Progenitor cell of endocrine pancreas (in vitro differentiated cells): ENCODE data around the gene CALML3. TPM values are rescaled to one million over a fixed set of nuclear protein-coding genes. Genes with fewer than 3 reads are reported as not detected.

Source experiments
- DNase-seq: peaks from one replicate; pipeline ENCODE4 v3.0.0; 2021; ENCODE audit warnings: low spot score; ENCODE audit not compliant: unreplicated experiment
- H3K27ac Mint-ChIP-seq: 2 replicates; pipeline ENCODE4 v1.8.0; 2021; ENCODE audit warnings: mild to moderate bottlenecking, moderate library complexity, mixed read lengths
- H3K27me3 Mint-ChIP-seq: 2 replicates; pipeline ENCODE4 v1.8.0; 2021; ENCODE audit warnings: mixed read lengths
- H3K36me3 Mint-ChIP-seq: 2 replicates; pipeline ENCODE4 v1.8.0; 2022; ENCODE audit warnings: mixed read lengths; ENCODE audit not compliant: insufficient read depth
- H3K4me1 Mint-ChIP-seq: 2 replicates; pipeline ENCODE4 v1.8.0; 2021; ENCODE audit warnings: low read depth, mixed read lengths
- H3K4me3 Mint-ChIP-seq: 2 replicates; pipeline ENCODE4 v1.8.0; 2021; ENCODE audit warnings: low read depth, mild to moderate bottlenecking, moderate library complexity, mixed read lengths
- H3K9me3 Mint-ChIP-seq: 2 replicates; pipeline ENCODE4 v1.8.0; 2021; ENCODE audit warnings: low read depth, mixed read lengths
- total RNA-seq: library from RNA; stranded (reverse); gene quantifications from 2 replicates; pipeline ENCODE4 v1.2.1, GENCODE V29; 2021
- TF ChIP-seq, protein P1 (sequence below): fragments of 200-600 bp; sonication (generic); IDR thresholded peaks from one replicate; pipeline ENCODE4 v1.5.0; 2021; ENCODE audit warnings: antibody characterized with exemption, mild to moderate bottlenecking; ENCODE audit not compliant: unreplicated experiment

The CALML3 gene
- total RNA-seq, 1 donor from 2014 or later = not detected

DNA sequence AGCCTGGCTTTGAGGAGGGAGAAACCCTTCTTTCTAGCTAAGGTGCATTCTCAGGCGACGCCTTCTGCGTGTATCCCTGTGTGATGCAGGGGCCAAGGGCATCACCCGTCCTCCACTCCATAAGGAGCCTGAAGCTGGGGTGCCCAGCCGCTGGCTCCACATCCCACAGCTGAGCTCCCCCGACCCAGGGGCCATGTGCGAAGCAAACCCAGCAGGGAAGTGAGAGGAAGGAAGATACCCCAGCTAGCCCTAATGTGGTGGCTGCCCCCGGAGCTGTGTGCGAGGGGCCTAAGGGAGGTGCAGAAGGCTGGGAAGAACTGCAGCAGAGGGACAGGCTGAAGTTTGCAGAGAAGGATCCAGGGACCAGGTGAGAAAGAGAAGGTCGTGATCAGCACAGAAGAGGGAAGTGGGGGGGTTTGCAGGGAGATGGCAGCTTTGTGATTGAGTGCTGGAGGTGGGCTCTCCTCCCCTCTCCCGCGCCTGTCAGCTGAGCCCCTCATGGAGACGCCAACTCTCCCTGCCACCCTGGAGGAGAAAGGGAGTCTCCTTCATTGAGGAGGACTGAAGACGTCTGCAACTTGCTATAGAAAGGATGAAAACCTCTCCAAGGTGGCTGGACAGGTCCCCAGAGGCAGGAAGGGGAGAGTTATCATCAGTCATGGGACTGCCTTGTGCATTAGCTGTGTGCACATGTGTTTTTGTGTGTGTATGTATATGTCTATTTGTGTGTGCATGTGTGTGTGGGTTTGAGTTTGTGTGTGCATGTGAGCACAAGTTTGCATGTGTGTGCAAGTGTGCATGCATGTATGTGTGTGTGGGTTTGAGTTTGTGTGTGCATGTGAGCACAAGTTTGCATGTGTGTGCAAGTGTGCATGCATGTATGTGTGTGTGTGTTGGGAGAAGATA is 21.9 kb upstream of the CALML3 start:
- no peak for DNase-seq
- peaks cover 10% of the 10 kb centered on the region for H3K27me3 Mint-ChIP-seq
- peaks cover 21% of the 10 kb centered on the region for H3K4me1 Mint-ChIP-seq
- no peak overlapping the region for H3K27ac Mint-ChIP-seq
- TF ChIP-seq, protein P1, sequence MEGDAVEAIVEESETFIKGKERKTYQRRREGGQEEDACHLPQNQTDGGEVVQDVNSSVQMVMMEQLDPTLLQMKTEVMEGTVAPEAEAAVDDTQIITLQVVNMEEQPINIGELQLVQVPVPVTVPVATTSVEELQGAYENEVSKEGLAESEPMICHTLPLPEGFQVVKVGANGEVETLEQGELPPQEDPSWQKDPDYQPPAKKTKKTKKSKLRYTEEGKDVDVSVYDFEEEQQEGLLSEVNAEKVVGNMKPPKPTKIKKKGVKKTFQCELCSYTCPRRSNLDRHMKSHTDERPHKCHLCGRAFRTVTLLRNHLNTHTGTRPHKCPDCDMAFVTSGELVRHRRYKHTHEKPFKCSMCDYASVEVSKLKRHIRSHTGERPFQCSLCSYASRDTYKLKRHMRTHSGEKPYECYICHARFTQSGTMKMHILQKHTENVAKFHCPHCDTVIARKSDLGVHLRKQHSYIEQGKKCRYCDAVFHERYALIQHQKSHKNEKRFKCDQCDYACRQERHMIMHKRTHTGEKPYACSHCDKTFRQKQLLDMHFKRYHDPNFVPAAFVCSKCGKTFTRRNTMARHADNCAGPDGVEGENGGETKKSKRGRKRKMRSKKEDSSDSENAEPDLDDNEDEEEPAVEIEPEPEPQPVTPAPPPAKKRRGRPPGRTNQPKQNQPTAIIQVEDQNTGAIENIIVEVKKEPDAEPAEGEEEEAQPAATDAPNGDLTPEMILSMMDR = no peak
- H3K36me3 Mint-ChIP-seq = no peaks in the 10 kb centered on the region
- no peaks in the 10 kb centered on the region for H3K9me3 Mint-ChIP-seq
- peak overlapping the region; percentile 14 for H3K4me3 Mint-ChIP-seq

DNA sequence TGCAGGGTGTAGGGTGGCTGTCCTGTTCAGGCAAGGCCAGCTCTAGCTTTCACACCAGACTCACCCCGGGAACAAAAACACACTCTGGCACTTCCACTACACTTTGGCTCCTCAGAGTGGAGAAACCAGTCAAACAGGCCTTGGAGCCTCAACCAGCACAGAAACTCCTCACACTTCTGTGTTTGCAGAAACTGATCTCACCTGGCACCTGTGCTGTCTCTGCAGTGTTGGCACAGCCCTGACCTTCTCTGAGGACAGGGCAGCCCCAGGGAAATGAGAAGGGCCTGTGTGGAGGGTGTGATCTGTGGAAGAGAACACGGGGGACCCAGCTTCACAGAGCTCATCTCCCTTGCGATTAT is 21.3 kb upstream of the CALML3 start:
- Mint-ChIP-seq H3K4me3 (peak overlapping the region; percentile 14), H3K27me3 (peaks cover 10% of the 10 kb centered on the region), H3K27ac (peak overlapping the region; percentile 88), H3K36me3 (no peaks in the 10 kb centered on the region), H3K4me1 (peaks cover 21% of the 10 kb centered on the region), H3K9me3 (no peaks in the 10 kb centered on the region)
- DNase-seq = no peak
- TF ChIP-seq, protein P1 = no peak

DNA sequence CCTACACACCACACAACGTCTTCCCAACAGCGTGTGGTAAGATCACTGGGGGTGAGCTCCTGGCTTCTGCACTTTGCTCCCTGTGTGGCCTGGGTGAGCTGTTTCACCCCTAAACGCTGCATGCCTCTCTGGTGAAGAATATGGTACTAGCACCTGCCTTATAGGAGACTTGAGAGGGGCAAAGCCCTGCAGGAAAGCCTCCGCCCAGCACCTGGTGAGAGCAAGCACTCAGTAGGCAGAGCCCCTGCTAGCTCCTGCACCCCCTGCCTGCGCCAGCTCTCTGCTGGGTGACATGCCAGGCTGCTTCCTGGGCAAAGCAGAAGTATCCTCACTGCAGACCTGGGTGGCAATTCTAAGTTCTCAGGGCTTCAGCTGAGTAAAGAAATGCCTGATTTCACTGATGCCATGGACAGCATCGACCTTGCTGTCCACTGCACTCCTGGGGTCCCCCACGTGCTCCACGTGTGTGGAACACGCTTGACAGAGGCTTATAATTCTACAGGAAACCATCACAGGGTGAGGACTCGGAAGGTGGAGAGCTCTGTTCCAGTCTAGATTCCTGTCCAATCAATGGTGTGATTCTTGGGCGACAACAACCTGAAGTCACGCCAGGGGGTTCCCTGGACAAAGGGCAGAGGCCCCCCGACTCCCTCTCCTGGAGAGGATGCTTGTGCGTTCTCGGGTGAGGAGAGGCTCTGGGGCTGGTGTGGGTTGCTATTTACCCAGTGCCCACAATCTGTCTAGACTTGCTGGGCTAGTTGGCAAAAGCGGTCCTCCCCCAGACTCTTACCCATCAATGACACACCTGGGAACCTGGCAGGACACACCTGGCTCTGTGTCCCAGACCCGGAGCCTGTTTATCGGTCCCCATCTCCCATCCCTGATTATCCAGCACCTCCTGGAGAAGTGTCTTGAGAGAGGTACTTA is 20.4 kb upstream of the CALML3 start:
- TF ChIP-seq, protein P1 = no peak
- no peak for DNase-seq
- no peaks in the 10 kb centered on the region for H3K36me3 Mint-ChIP-seq
- peak overlapping the region; percentile 88 for H3K27ac Mint-ChIP-seq
- no peak overlapping the region for H3K4me3 Mint-ChIP-seq
- peaks cover 17% of the 10 kb centered on the region for H3K27me3 Mint-ChIP-seq
- peaks cover 21% of the 10 kb centered on the region for H3K4me1 Mint-ChIP-seq
- no peaks in the 10 kb centered on the region for H3K9me3 Mint-ChIP-seq

DNA sequence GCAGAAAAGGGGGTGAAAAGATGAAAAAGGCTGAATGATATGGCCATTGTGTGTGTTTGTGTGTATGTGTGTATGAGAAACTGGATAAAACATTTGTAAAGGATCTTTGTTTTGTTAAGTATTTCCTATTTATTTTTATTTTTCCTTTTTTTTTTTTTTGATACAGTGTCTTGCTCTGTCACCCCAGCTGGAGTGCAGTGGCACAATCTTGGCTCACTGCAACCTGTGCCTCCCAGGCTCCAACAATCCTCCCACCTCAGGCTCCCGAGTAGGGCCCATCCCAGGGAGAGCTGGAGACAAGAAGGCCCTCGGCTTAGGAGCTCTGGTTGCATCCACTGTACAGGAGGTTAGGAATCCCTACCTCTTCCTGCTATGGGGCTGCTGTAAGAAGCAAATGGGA is 18.5 kb upstream of the CALML3 start:
- H3K4me3 Mint-ChIP-seq = no peak overlapping the region
- H3K4me1 Mint-ChIP-seq = peaks cover 19% of the 10 kb centered on the region
- no peak overlapping the region for H3K27ac Mint-ChIP-seq
- DNase-seq = no peak
- TF ChIP-seq, protein P1 = no peak
- H3K27me3 Mint-ChIP-seq = peaks cover 14% of the 10 kb centered on the region
- H3K9me3 Mint-ChIP-seq = no peaks in the 10 kb centered on the region
- no peaks in the 10 kb centered on the region for H3K36me3 Mint-ChIP-seq
